ENCODE measurements around the gene CRYBB3.
"Not testable (repeated sequence)": the region's sequence is repeated elsewhere in the genome, so short reads cannot be mapped to it uniquely, and the experiment has no call there.

Gene CRYBB3

DNA sequence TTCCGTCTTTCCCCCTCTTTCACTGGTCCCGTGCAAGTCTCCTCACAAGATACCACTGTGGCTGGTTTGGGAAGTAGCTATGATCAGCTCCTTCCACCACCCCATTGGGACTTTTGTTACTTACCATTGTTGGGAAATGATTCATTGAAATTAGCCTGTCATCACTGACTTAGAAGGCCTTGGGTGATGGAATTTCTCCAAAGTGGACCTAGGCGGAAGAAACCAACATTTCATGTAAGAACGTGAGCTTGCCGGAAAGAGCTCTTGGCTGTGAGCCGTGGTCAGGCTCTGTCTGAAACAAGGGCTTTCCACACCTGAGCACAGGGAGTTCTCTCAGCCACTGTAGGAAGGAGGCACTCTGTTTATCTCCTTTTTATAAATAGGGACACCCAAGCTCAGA, 23.5 kb upstream of the CRYBB3 start:
- no peak for DNase-seq

DNA sequence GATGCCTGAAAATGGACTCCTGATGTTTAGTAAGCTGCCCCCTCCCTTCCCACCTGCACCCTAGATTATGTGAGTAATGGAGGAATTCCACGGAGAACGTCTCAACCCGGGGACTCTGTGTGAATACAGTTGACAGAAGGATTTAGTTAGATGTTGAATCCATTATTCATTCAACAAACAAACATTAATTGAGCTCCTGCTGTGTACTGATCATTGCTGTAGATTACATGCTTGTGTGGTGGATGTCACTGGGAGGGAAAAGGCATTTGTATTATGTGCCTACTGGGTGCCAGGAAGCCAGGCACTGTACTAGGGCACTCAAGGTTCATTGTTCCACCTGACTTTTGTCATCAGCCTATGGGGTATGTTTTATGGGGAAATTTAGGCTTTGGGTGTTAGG, 22.9 kb upstream of the CRYBB3 start:
- no peak for DNase-seq

DNA sequence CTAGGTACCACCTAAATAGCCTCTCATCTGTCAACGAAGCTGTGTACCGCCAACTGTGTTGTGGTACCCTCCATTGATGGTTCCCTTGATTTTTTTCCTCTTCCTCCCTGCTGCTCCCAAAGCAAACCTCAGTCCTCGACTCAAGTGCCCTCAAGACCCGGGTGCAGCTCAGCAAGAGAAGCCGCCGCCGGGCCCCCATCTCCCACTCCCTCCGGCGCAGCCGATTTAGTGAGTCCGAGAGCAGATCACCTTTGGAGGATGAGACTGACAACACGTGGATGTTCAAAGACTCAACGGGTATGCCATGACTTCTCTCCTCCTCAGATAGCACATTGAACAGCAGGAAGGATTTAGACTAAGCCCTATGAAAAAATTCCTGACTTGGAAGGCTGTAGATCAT, 22.4 kb upstream of the CRYBB3 start:
- DNase-seq = no peak

DNA sequence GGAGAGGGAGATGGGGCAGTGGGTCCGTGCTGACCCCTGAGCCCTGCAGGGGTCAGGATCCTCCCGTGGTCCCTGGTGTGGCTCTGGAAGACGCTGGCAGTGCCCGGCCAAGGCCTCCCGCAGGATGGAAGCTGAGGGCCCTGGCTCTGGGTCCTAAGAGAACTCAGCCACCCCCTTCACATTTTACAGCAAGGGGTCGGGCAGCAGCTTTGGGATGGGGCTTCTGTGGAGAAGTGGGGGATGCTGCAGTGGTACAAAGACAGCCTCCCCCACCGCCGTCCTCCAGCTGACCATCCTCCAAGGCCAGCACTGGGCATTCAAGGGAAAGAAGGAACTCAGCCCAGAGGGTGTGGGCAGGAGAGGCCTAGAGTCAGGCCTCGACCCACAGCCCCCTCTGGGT, 21.8 kb upstream of the CRYBB3 start:
- no peak for DNase-seq

DNA sequence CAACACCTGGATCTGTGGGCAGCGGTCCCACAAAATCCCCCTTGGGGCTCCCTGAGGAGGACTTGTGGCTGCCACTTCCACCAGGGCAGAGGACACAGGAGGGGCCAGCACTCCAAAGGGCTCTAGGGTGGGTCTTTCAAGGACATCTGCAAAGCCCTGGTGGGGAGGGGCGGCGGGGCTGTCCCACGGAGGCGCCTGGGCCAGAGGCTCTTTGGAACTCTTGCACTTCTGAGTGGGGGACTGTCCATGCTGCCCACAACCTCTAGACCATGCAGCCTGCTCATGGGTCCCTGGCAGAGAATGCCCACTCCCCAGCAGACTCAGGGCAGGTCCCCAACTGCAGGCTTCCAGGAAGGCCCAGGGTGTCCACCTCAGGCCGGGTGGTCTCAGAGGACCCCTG, 21.3 kb upstream of the CRYBB3 start:
- not testable (repeated sequence) for DNase-seq

DNA sequence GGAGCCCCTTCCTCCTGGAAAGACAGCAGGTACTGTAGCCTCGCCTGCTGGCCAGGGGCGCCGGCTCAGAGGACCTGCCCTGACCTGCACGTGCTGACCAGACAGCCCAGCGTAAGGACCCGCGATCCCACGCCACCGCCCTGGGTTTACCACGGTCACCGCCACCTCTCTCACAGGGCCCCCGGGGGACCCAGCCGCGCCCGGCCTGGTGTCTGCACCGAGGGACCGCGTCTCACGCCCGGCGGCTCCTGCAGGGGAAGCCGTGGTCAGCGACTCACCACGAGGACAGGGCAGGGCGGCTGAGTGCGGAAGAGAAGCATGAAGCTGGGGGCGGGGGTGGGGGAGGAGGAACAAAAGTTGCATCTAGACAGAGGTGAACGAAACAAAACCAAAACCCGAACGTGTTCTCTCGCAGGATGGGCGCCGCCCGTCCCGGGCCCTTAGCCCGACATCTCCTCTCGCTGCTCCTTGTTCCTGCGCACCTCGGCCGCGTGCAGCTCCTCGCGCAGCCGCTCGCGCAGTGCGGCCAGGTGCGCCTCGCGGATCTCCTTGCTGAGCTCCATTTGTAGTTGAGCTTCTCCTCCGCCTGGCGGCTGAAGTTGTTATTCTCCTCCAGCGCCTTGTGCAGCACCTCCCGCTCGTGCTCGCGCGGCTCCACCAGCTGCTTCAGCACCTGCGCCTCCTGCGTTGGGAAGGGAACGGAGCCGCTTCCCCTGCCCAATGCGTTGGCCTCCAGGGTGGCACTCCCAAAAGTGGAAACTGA, 20.6 kb upstream of the CRYBB3 start:
- not testable (repeated sequence) for DNase-seq

DNA sequence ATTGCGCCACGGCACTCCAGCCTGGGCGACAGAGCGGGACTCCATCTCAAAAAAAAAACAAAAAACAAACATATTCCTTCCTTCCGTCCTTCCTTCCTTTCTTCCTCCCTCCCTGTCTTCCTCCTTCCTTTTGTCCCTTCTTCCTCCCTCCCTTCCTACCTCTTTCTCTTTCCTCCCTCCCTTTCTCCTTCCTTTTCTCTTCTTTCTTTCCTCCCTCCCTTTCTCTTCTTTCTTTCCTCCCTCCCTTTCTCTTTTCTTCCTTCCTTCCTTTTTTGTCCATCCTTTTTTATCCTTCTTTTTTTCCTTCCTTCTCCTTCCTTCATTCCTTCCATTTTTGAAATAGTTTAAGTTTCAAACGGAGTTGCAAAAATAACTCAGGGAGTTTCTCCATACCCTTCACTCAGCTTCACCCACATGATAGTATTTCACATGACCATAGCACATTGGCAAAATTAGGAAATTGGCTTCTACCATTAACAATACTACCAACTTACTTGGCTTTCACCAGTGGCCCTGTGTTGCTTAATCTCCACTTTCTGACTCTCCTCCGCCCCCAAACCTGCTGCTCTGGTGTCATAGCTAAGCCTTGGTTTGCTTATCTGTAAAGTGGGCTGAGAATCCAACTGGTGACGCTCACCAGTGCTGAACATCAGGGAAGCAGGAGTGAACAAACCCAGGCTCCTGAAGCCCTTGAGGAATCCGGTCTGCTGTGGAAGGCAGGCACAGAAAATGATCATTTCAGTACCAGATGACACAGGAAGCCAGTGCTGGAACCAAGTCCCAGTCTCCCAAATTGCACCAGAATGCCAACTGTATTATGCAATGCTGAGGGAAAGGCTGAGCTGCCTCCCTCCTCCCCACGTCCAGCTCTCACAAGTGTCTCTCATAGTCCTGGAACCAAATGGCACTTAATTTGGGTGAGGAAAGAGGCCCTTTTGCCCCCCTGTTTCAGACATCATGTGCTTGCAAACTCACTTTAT, 17.2 kb upstream of the CRYBB3 start:
- no peak for DNase-seq

DNA sequence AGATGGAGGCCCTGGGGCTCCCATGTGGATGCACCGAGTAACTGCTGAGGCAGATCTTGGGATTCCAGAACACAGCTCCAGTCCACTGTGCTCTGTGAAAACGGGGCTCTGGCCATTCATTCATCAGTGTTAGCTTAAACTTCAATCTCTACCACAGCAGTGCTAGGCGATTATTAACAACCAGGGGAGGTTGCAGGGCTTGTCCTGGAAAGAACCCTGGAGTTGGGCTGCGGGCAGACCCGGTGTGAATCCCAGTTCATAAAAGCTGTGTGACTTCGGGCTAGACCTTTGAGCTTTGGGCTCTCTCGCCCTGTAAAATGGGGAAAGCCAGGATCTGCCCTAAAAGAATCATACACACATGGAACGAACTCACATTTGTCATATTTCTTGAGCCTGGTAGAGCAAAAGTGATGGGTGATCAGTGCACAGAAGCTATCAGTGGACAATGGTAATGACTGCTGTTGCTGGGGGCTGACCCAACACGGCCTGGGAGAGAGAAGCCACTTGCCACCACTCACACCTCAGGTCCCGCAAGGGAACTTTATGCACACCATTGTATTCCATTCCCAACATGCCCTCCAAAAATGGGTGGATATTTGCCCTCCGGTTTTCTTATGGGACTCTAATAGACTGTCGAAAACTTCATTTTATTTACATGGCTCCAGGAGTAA, 15.6 kb upstream of the CRYBB3 start:
- no peak for DNase-seq

DNA sequence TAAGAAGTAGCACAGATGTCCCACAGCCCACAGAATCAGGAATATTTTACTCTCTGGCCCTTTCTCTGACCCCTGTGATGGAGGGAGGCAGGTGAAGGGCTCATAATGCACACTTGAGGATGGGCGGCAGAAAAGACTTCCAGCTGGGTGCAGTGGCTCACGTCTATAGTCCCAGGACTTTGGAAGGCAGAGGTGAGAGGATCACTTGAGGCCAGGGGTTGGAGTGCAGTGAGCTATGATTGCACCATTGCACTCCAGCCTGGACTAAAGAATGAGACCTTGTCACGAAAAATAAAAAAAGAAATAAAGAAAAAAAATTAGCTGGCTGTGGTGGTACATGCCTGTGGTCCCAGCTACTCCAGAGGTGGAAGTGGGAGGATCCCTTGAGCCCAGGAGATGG, 13.5 kb upstream of the CRYBB3 start:
- DNase-seq = no peak

DNA sequence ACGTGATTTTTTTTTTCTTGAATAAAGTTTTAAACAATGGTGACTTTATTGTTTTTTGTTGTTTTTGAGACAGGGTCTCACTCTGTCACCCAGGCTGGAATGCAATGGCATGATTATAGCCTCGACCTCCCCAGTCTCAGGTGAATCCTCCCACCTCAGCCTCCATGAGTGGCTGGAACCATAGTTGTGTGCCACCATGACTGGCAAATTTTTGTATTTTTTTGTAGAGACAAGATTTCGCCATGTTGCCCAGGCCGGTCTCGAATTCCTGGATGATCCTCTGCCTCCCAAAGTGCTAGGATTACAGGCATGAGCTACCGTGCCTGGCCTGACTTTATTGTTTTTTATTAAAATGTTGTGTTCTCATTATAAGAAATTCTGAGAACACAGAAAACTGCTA, 12.2 kb upstream of the CRYBB3 start:
- no peak for DNase-seq

DNA sequence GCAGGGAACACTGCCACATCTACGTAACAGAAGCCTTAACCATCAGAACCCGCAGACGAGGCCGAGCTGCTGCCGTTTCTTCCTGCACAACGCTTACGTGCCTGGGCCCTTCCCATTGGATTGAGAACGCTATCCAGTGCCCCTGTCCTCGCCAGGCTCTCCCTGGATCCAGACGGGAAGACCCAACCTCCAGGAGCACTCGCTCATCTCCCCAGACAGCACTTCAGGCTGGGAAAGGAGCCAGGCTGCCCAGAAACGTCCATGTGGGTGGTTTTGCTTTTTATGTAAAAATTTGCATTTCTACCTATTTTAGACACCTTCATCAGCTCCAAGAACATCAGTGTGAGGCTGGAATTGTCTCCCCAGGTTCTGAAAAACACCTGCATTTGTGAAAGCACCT, 7.3 kb upstream of the CRYBB3 start:
- DNase-seq = no peak

DNA sequence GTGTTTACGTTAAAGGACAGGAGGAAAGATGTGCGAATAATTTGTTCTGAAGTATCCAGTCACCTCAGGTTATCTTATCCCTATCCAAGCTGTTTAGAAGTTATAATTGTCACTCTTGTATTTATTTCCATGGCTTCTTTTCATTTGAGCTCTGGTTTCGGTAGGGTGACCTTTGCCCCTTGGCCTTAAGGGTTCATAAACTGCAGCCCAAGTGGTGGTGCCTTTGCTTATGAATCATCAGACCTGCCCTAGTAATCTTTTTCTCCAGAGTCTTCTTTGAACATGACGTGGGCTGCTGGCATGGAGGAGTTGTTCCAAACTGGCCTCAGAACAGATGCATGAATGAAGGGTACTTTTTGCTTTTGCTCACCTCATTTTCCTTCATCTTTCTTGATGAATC, 6.5 kb upstream of the CRYBB3 start:
- DNase-seq = no peak

DNA sequence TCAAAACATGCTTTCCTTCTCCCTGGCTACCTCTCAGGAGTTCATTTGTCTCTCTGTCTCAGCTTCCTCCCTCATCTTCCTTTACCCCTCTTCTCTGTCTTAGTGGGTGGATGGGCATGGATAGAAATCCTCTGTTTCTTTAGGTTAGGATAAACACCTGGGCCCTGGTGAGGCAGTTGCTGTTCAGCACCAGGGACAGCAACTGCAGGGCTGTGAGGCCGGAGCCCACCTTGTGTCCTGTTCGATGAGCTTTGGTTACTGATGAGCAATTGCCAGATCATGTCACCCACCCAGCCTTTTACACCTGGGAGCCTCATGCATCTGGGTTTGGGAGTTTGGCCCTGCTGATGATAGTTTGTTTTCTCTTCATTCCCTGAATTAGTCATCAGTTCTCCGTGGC, 6.1 kb upstream of the CRYBB3 start:
- no peak for DNase-seq

DNA sequence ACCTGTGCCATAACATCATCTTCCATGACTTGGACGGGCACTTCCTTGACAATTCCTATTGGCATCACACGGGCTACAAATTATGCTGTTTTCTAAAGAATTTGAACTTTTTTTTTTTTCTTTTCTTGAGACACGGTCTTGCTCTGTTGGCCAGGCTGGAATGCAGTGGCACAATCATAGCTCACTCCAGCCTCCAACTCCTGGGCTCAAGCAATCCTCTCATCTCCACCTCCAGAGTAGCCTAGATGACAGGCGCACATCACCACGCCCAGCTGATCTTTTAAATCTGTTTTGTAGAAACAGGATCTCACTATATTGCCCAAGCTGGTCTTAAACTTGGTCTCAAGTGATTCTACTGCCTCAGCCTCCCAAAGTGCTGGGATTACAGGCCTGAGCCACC, 3.3 kb upstream of the CRYBB3 start:
- no peak for DNase-seq

DNA sequence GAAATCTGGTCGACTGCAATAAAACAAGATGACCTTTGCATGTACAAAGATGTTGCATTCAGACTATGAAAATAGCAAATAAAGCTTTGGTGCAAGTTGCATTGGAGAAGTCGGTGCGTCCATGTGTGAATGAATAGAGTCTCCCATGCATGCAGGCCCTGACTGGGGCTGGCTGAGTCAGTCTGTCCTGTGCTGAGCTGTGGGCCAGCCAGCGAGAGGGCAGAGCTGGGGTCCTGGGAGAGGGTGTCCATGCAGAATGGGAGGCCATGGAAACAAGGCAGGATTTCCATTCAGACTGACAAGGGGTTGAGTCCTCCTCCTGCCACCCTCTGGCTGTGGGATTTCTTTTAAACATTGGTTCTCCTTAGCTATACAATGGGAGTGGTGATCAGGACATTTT, 2.3 kb upstream of the CRYBB3 start:
- DNase-seq = no peak

DNA sequence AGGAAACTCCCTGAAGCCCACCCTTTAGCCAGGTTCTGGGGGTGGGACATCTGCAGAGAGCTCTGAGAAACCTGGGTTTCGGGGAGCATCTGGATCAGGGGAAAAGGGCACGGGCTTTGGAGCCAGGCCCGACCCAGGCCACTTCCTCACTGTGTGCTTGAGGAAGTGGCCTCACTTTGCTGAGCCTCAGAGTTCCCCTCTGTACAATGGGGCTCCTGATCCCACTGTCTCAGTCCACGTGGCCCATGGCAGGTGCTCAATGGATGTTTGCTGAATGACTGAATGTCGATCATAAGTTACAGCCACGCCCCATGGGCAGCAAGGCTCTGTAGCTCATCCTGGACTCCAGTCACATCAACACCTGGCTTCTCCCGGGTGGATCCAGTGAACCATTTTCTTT, 1.3 kb downstream of the CRYBB3 start:
- DNase-seq = no peak

DNA sequence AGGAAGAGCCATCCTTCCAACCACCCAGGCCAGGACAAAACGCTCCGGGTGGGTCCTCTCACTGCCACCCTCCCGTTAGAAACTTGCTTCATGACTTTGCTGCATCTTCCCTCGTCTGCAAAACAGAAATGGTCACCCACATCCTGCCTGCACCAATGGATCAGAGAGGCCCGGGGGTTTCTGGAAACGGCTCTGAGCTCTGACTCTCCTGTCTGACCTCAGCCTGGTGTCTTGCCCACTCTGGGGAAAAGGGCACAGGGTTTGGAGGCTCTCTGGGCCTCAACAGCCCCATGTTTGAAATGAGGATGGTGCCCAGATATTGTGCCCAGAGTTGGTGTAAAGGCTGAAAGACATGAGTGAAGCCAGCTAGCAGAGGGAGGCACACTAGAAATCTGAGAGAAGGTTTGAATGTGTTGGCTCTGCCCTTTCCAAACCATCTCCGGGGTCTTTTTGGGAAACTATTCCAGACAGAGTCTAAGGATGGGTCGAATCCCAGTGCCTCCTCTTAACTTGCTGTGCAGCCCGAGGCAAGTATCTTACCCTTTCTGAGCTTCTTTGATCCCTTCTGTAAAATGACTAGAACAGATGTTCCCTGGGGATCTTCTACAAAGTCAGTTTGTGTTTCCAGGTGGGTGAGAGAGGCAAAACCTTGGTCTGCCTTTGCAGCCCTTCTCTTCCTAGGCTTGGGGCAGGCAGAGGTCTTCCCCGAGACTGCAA, 2.1 kb downstream of the CRYBB3 start:
- no peak for DNase-seq

DNA sequence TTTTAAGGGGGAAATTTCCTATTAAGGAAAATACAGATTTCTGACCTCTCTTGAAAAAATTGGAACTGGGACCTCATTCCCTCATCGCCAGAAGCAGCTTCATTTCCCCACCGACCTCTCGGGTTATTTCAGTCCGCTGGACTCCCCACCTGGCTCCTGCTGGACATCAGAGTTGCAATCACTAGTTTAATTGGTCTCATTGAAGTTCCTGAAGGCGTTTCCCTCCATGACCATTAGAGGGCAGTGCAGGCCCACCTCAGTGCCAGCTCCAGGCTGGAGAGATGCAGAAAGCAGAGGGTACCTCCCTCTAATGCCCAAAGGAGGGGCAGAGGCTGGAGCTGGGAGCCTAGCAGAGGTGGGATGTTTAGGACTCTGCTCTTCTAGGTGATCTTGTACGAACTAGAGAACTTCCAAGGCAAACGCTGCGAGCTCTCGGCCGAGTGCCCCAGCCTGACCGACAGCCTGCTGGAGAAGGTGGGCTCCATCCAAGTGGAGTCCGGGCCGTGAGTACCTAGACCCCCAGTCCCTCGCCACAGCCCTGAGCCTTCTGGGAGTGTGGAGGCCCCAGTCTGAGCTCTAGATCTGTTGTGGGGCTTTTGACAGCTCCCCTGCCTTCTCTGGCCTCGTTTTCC, 2.7 kb downstream of the CRYBB3 start:
- DNase-seq = peak; percentile 23

DNA sequence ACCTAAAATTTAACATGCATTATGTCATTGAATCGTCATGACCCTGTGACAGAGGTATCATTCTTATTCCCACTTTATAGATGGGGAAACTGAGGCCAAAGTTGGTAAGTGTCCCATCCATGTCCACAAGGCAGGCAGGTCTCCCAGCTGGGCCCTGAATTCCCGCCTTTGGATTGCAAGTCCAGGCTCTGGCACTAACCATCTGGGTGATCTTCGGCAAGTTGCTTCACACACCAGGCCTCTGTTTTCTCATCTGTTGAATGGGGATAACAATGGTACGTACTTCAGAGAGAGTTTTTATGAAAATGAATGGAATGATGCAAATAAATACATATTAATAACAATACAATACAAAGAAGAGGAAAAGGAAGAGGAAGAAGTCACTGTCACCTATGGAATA, 3.4 kb downstream of the CRYBB3 start:
- no peak for DNase-seq

DNA sequence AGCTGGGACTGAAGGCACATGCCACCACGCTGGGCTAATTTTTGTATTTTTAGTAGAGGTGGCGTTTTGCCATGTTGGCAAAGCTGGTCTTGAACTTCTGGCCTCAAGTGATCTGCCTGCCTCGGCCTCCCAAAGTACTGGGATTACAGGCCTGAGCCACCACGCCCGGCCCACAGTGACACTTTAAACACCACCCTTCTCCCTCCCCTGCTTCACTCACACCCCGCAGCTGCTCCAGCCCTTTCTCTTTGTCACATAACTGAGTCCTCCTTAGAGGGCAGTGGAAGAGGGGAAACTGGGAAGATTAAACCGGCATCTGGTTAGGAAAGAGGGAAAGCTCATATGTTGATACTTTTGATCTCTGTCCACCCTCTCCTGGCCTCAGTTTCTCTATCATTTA, 4.9 kb downstream of the CRYBB3 start:
- DNase-seq = not testable (repeated sequence)

DNA sequence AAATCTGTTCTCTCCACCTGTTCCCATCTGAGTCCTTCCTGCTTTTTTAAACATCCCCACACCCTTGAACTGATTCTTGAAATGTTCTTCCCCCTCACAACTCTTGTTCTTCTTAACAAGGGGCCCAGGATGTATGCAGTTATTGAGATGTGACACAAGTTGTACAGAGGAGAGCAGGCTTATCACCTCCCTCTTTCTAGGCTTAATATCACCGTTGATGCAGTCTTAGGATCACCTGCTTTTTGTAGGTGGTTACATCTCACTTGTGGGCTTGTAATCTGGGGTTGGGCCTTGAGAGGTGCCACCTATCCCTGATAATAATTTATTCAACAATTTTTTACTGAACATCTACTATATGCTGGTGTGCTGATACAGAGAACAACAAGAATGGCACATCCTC, 6.2 kb downstream of the CRYBB3 start:
- no peak for DNase-seq

DNA sequence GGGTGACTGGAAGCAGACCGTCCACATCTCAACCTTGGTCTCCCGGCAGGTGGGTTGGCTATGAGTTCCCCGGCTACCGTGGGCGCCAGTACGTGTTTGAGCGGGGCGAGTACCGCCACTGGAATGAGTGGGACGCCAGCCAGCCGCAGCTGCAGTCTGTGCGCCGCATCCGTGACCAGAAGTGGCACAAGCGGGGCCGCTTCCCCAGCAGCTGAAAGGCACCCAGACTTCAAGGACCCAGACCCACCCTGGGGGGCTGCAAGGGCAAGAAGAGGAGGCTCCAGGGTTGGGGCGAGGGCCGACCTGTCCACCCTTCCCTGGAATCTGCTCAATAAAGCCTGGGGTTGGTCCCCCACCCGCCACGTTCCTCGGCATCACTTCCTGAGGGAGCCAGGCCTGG, 7.3 kb downstream of the CRYBB3 start:
- no peak for DNase-seq

Measured in activated CD4-positive, alpha-beta T cell treated with anti-CD3 and anti-CD28 coated beads for 1 hour (primary cell).